Keratinocyte (primary cell): ENCODE results near the gene CFAP46. TPM values are rescaled to one million over a fixed set of nuclear protein-coding genes. Genes with fewer than 3 reads are reported as not detected.

Experiments
- DNase-seq: peaks from one replicate; pipeline ENCODE4 v3.0.0-alpha.2; 2011; ENCODE audit warnings: low read depth, missing footprints, low spot score
- FAIRE-seq: peaks from 2 replicates; lab custom pipeline; 2011; peaks lifted over from hg19 to GRCh38; lab: Jason Lieb, UNC
- H2AFZ ChIP-seq: 2 replicates; pipeline ENCODE4 v1.6.0; 2012; ENCODE audit warnings: low read length, control low read depth, inconsistent platforms; ENCODE audit not compliant: control insufficient read depth
- H3K27ac ChIP-seq: 2 replicates; pipeline ENCODE4 v1.5.1; 2011; ENCODE audit warnings: low read length; ENCODE audit not compliant: control insufficient read depth, insufficient read depth
- H3K27me3 ChIP-seq: 3 replicates; pipeline ENCODE4 v1.6.0; 2011; ENCODE audit warnings: low read length; ENCODE audit not compliant: control insufficient read depth, insufficient read depth; ENCODE audit errors: extremely low read depth
- H3K36me3 ChIP-seq, 2 experiments: 2 replicates in 1 of 2; 3 replicates in 1 of 2; pipeline ENCODE4 v1.5.1; 2011; ENCODE audit warnings: low read length in 2 of 2, mild to moderate bottlenecking in 1 of 2; ENCODE audit not compliant: control insufficient read depth in 2 of 2, insufficient read depth in 2 of 2; ENCODE audit errors: extremely low read depth in 1 of 2
- H3K4me1 ChIP-seq: 3 replicates; pipeline ENCODE4 v1.5.1; 2011; ENCODE audit warnings: low read length; ENCODE audit not compliant: control insufficient read depth, insufficient read depth; ENCODE audit errors: extremely low read depth
- H3K4me2 ChIP-seq: 3 replicates; pipeline ENCODE4 v1.6.0; 2011; ENCODE audit warnings: low read depth, low read length; ENCODE audit not compliant: control insufficient read depth, insufficient read depth; ENCODE audit errors: extremely low read depth
- H3K4me3 ChIP-seq, 3 experiments: fragments of 200-600 bp in 1 of 3; sonication (generic) in 1 of 3; 2 replicates in 2 of 3; 3 replicates in 1 of 3; pipeline ENCODE4 v1.5.1; 2011 to 2016; ENCODE audit warnings: low read length in 3 of 3, mild to moderate bottlenecking in 3 of 3, control low read depth in 2 of 3, inconsistent platforms in 1 of 3, low read depth in 1 of 3, mixed read lengths in 1 of 3, mixed run types in 1 of 3, moderate library complexity in 1 of 3; ENCODE audit not compliant: control insufficient read depth in 2 of 3, insufficient read depth in 2 of 3; ENCODE audit errors: extremely low read depth in 1 of 3
- H3K79me2 ChIP-seq: 2 replicates; pipeline ENCODE4 v1.6.0; 2012; ENCODE audit warnings: low read length; ENCODE audit not compliant: control insufficient read depth, insufficient read depth
- H3K9ac ChIP-seq: 3 replicates; pipeline ENCODE4 v1.6.0; 2011; ENCODE audit warnings: low read length; ENCODE audit not compliant: control insufficient read depth, insufficient read depth; ENCODE audit errors: extremely low read depth
- H3K9me1 ChIP-seq: 3 replicates; pipeline ENCODE4 v1.6.0; 2011; ENCODE audit warnings: low read length; ENCODE audit not compliant: control insufficient read depth, insufficient read depth; ENCODE audit errors: extremely low read depth
- H3K9me3 ChIP-seq: 2 replicates; pipeline ENCODE4 v1.5.1; 2012; ENCODE audit warnings: low read depth, low read length; ENCODE audit not compliant: control insufficient read depth
- H4K20me1 ChIP-seq: 3 replicates; pipeline ENCODE4 v1.6.0; 2011; ENCODE audit warnings: low read length; ENCODE audit not compliant: control insufficient read depth, insufficient read depth; ENCODE audit errors: extremely low read depth
- EZH2 ChIP-seq: IDR thresholded peaks from one replicate; pipeline ENCODE4 v1.6.1; 2012; ENCODE audit warnings: inconsistent platforms, mild to moderate bottlenecking, low read length, moderate library complexity
- dilution Hi-C: fragments of 300-500 bp; cut with MboI; formaldehyde crosslinking; loops from one replicate; pipeline ENCODE4 v1.7.0; 2020; ENCODE audit warnings: low sequenced_read_pairs; ENCODE audit not compliant: extremely low pct_ligation_motif_present
- polyA plus RNA-seq, 5 experiments: library from polyadenylated mRNA; depleted of rRNA in 3 of 5; stranded (reverse) in 3 of 5; stranded (forward) in 1 of 5; unstranded in 1 of 5; fragments of >200 nt; gene quantifications; 1 replicate in 1 of 5; 2 replicates in 3 of 5; 3 replicates in 1 of 5; pipeline versions ENCODE4 v1.2.1 to v1.2.3, GENCODE V29; 2011 to 2012; ENCODE audit warnings: missing spikeins in 2 of 5, low read depth in 1 of 5, low replicate concordance in 1 of 5
- TF ChIP-seq, protein P1 (sequence below), 3 experiments: IDR thresholded peaks in 1 of 3; conservative IDR thresholded peaks in 1 of 3; optimal IDR thresholded peaks in 1 of 3; 2 replicates in 2 of 3; 3 replicates in 1 of 3; pipeline versions ENCODE3 to v1.5.1; 2011; ENCODE audit warnings: low read length in 3 of 3, mild to moderate bottlenecking in 3 of 3, moderate library complexity in 2 of 3, control low read depth in 1 of 3, inconsistent platforms in 1 of 3; ENCODE audit not compliant: insufficient read depth in 2 of 3; ENCODE audit errors: extremely low read depth in 1 of 3

Gene CFAP46
- polyA plus RNA-seq, 1 donor (not counting 4 experiments of a cell fraction or from before 2014, with no cell fraction given): 1.00 TPM

DNA sequence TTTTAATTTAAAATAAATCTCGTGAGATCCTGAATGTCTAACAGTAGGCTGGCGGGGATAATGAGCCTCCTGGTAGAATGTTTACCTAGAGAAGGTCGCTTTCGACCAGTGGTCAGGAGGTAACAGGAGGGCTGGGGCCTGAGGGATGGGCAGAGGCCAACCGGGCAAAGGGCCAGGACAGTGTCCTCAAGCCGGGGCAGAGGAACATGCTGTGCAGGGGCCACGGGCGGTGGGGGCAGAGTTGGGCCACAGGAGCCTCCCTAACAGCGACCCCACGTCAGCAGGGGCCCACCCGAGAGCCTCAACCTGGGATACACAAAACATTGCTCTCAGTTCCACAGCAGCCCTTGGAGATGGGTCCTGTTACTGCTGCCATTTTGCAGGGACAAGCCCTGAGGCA lies 14.5 kb downstream of the CFAP46 start:
- no peak for FAIRE-seq
- dilution Hi-C loops: no loop called here
- no peaks in the 10 kb centered on the region for H3K4me1 ChIP-seq

DNA sequence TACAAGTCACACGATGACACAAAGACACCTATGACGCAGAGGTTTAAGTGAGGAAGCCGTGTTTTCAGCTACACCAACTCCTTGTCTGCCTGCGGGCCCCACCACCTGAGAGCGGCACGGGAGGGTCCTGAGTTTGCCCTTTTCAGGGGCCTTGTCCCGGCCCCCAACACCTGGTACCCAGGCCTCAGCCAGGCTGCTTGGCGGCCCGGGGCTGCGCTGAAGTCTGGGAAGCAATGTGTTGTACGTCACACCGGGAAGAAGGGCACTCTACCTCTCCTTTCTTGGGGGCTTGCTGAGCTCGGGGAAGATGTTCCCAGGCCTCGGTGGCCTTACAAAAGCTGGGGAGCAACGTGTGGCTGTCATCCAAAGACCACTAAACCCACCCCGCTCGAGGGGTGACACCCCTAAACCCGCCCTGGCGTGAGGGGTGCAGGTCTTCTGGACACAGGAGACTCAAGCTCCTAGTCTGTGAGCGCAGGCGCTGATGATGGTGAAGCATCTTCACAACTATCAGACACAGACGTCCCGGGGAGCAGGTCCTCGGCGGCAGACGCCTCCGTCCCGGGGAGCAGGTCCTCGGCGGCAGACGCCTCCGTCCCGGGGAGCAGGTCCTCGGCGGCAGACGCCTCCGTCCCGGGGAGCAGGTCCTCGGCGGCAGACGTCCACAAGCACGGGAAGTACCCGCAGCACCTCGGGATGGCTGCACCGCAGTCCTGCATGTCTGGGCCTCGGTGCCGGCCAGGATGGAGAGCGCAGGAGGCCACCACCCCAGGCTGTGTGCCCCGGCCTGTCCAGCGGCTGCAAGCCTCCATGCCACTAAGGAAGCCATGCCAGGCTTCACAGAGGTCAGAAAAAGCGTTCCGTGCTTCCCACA lies 15.4 kb downstream of the CFAP46 start:
- Histone ChIP-seq H2AFZ (no peak overlapping the region), H3K79me2 (no peaks in the 10 kb centered on the region), H3K27me3 (no peaks in the 10 kb centered on the region), H3K27ac (no peak overlapping the region), H4K20me1 (no peaks in the 10 kb centered on the region), H3K9me1 (no peaks in the 10 kb centered on the region), H3K4me2 (no peak overlapping the region), H3K9ac (no peak overlapping the region), H3K4me1 (no peaks in the 10 kb centered on the region), H3K9me3 (no peaks in the 10 kb centered on the region), H3K36me3 (no peaks in the 10 kb centered on the region), H3K4me3 (no peak overlapping the region)
- no peak for FAIRE-seq
- dilution Hi-C loops: no loop called here
- TF ChIP-seq, protein P1, sequence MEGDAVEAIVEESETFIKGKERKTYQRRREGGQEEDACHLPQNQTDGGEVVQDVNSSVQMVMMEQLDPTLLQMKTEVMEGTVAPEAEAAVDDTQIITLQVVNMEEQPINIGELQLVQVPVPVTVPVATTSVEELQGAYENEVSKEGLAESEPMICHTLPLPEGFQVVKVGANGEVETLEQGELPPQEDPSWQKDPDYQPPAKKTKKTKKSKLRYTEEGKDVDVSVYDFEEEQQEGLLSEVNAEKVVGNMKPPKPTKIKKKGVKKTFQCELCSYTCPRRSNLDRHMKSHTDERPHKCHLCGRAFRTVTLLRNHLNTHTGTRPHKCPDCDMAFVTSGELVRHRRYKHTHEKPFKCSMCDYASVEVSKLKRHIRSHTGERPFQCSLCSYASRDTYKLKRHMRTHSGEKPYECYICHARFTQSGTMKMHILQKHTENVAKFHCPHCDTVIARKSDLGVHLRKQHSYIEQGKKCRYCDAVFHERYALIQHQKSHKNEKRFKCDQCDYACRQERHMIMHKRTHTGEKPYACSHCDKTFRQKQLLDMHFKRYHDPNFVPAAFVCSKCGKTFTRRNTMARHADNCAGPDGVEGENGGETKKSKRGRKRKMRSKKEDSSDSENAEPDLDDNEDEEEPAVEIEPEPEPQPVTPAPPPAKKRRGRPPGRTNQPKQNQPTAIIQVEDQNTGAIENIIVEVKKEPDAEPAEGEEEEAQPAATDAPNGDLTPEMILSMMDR (optimal IDR thresholded peaks at IDR 0.05 in 1 of 3, IDR thresholded peaks at IDR 0.05 in 1 of 3, conservative IDR thresholded peaks at IDR 0.05 in 1 of 3; ENCODE audit: extremely low read depth in 1 of 3, insufficient read depth in 2 of 3, low read length in 3 of 3): no peak
- no peak for DNase-seq

More for the DNA sequence above, 14.5 kb downstream of the CFAP46 start:
- Histone ChIP-seq H3K9me3 (no peaks in the 10 kb centered on the region), H3K9me1 (no peaks in the 10 kb centered on the region), H2AFZ (no peak overlapping the region), H3K79me2 (no peaks in the 10 kb centered on the region), H3K27me3 (no peaks in the 10 kb centered on the region), H3K9ac (no peak overlapping the region), H3K27ac (no peak overlapping the region), H4K20me1 (no peaks in the 10 kb centered on the region), H3K4me3 (no peak overlapping the region), H3K36me3 (no peaks in the 10 kb centered on the region), H3K4me2 (no peak overlapping the region)
- DNase-seq: no peak
- TF ChIP-seq, protein P1 (optimal IDR thresholded peaks at IDR 0.05 in 1 of 3, IDR thresholded peaks at IDR 0.05 in 1 of 3, conservative IDR thresholded peaks at IDR 0.05 in 1 of 3; ENCODE audit: extremely low read depth in 1 of 3, insufficient read depth in 2 of 3, low read length in 3 of 3): no peak
- TF ChIP-seq EZH2: no peak
